HepG2 (cell line): ENCODE results near the gene BCL2L11. TPM values are rescaled to one million over a fixed set of nuclear protein-coding genes. Genes with fewer than 3 reads are reported as not detected.

Experiments used
- ATAC-seq: fragments of 200-7000 bp; cut with Tn5 transposase; 3 replicates; pipeline ENCODE4 v1.9.1; 2020; ENCODE audit warnings: mild to moderate bottlenecking, moderate library complexity
- BruUV-seq: library from RNA; stranded (reverse); fragments of 400-500 nt; replicated peaks from 2 replicates; lab custom pipeline; 2021; lab: Mats Ljungman, UMichigan
- CTCF ChIA-PET: fragments of 300-600 bp; formaldehyde crosslinking; extraction: SDS; loops from one replicate; lab custom pipeline; 2021; ENCODE audit warnings: low total read pairs, inconsistent platforms, low intra/inter-chr PET ratio; lab: Yijun Ruan, JAX
- POLR2A ChIA-PET: fragments of 350-600 bp; sonication (Branson Sonifier 250); formaldehyde crosslinking; loops from one replicate; lab custom pipeline; 2020; ENCODE audit warnings: antibody characterized with exemption, inconsistent platforms; lab: Yijun Ruan, JAX
- DNase-seq: peaks from one replicate; pipeline ENCODE4 v3.0.0-alpha.2; 2015; ENCODE audit warnings: low spot score
- FAIRE-seq: peaks from 3 replicates; lab custom pipeline; 2011; peaks lifted over from hg19 to GRCh38; lab: Jason Lieb, UNC
- H2AFZ ChIP-seq: one replicate; pipeline ENCODE4 v1.6.1; 2011; ENCODE audit warnings: low read length, inconsistent platforms
- H3K27ac ChIP-seq: fragments of 300-600 bp; 3 replicates; pipeline ENCODE4 v1.8.0; 2011; ENCODE audit warnings: mixed run types, mild to moderate bottlenecking, mixed read lengths, low read length, inconsistent platforms; ENCODE audit not compliant: insufficient read depth; ENCODE audit errors: extremely low read length
- H3K27me3 ChIP-seq, 2 experiments: fragments of 200-600 bp in 1 of 2; 2 replicates in 1 of 2; 3 replicates in 1 of 2; pipeline versions ENCODE4 v1.6.0 to v1.8.0; 2011; ENCODE audit warnings: low read length in 2 of 2, mild to moderate bottlenecking in 2 of 2, moderate library complexity in 2 of 2, inconsistent platforms in 1 of 2; ENCODE audit not compliant: insufficient read depth in 2 of 2, control insufficient read depth in 1 of 2
- H3K36me3 ChIP-seq, 2 experiments: fragments of 200-600 bp in 1 of 2; replicated peaks in 1 of 2; 2 replicates in 1 of 2; 3 replicates in 1 of 2; pipeline versions ENCODE4 v1.5.1 to v1.8.0; 2011; ENCODE audit warnings: low read length in 2 of 2, inconsistent platforms in 1 of 2; ENCODE audit not compliant: insufficient read depth in 2 of 2, control insufficient read depth in 1 of 2
- H3K4me1 ChIP-seq: 2 replicates; pipeline ENCODE4 v1.5.1; 2012; ENCODE audit warnings: low read length, inconsistent platforms; ENCODE audit not compliant: insufficient read depth
- H3K4me2 ChIP-seq: 2 replicates; pipeline ENCODE4 v1.6.0; 2011; ENCODE audit warnings: low read depth, low read length, inconsistent platforms
- H3K4me3 ChIP-seq, 3 experiments: fragments of 200-600 bp in 1 of 3; sonication (generic), shearing (Covaris generic) in 1 of 3; replicated peaks in 1 of 3; 2 replicates each; pipeline ENCODE4 v1.5.1; 2011 to 2016; ENCODE audit warnings: low read length in 3 of 3, inconsistent platforms in 2 of 3, low read depth in 2 of 3, mild to moderate bottlenecking in 2 of 3, control low read depth in 1 of 3, mixed read lengths in 1 of 3; ENCODE audit not compliant: insufficient read depth in 1 of 3
- H3K79me2 ChIP-seq: one replicate; pipeline ENCODE4 v1.6.1; 2011; ENCODE audit warnings: low read length, inconsistent platforms; ENCODE audit not compliant: insufficient read depth
- H3K9ac ChIP-seq: 2 replicates; pipeline ENCODE4 v1.6.0; 2011; ENCODE audit warnings: mild to moderate bottlenecking, low read depth, low read length, inconsistent platforms; ENCODE audit not compliant: insufficient read depth
- H3K9me3 ChIP-seq: 2 replicates; pipeline ENCODE4 v1.5.1; 2012; ENCODE audit warnings: mild to moderate bottlenecking, low read length
- H4K20me1 ChIP-seq: 2 replicates; pipeline ENCODE4 v1.6.0; 2011; ENCODE audit warnings: inconsistent platforms, mild to moderate bottlenecking, low read length, moderate library complexity; ENCODE audit not compliant: insufficient read depth
- CAMTA2 ChIP-seq: sonication (generic); formaldehyde crosslinking; IDR thresholded peaks from 2 replicates; pipeline ENCODE4 v1.4.0; 2020; ENCODE audit warnings: mild to moderate bottlenecking, missing genetic modification reagents, borderline replicate concordance
- EHMT2 ChIP-seq: fragments of 200-600 bp; sonication (generic); IDR thresholded peaks from 2 replicates; pipeline ENCODE4 v1.7.0; 2017; ENCODE audit warnings: antibody characterized with exemption, low read depth, low read length, borderline replicate concordance
- FOXK2 ChIP-seq: fragments of 450-650 bp; IDR thresholded peaks from 2 replicates; pipeline ENCODE4 v1.6.1; 2016
- ZNF564 ChIP-seq: sonication (generic); formaldehyde crosslinking; IDR thresholded peaks from 2 replicates; pipeline ENCODE4 v1.8.1; 2023; ENCODE audit warnings: mild to moderate bottlenecking, missing genetic modification reagents
- ZNF768 ChIP-seq: sonication (generic); formaldehyde crosslinking; IDR thresholded peaks from 2 replicates; pipeline ENCODE4 v1.4.0; 2020; ENCODE audit warnings: missing genetic modification reagents
- WGBS: methylation state at CpG from one replicate; pipeline ENCODE4 v1.1.6; 2017; ENCODE audit warnings: low lambda C conversion rate; 5-methylcytosine and 5-hydroxymethylcytosine counted together
- in situ Hi-C: cut with HindIII; loops from 2 replicates; pipeline ENCODE4 v1.10.0; 2017; ENCODE audit warnings: low pct_unique_long_range_greater_than_20kb; ENCODE audit not compliant: extremely low pct_ligation_motif_present
- intact Hi-C: fragments of 100-400 bp; cut with micrococcal nuclease; formaldehyde crosslinking; loops from one replicate; pipeline ENCODE4 v1.10.0; 2022; ENCODE audit not compliant: unreplicated experiment
- polyA plus RNA-seq, 8 experiments: library from polyadenylated mRNA; depleted of rRNA in 3 of 8; stranded (reverse) in 7 of 8; unstranded in 1 of 8; fragments of >200 nt; fragmentation: Illumina TruSeq in 4 of 8; extraction: Trizol in 4 of 8; gene quantifications; 2 replicates each; pipeline versions ENCODE4 v1.2.1 to v1.2.3, GENCODE V29; 2011 to 2016; ENCODE audit warnings: low read depth in 4 of 8, missing spikeins in 1 of 8, mixed read lengths in 1 of 8; ENCODE audit not compliant: insufficient read depth in 1 of 8
- total RNA-seq, 5 experiments: library from RNA; depleted of rRNA; stranded (reverse); fragments of >200 nt; fragmentation: Illumina TruSeq; extraction: Trizol; gene quantifications; 2 replicates each; pipeline ENCODE4 v1.2.3, GENCODE V29; 2016; ENCODE audit warnings: low read depth in 1 of 5
- TF ChIP-seq, protein P1 (sequence below): sonication (generic); formaldehyde crosslinking; conservative IDR thresholded peaks from 2 replicates; pipeline ENCODE4 v1.8.1; 2023; ENCODE audit warnings: missing genetic modification reagents
- TF ChIP-seq, protein P2 (sequence below): sonication (generic); formaldehyde crosslinking; IDR thresholded peaks from 2 replicates; pipeline ENCODE4 v1.4.0; 2020; ENCODE audit warnings: mild to moderate bottlenecking, missing genetic modification reagents

Gene BCL2L11
- total and polyA plus RNA-seq, 2 of the 13 experiments (the other 11 are each of a cell fraction or from before 2014, with no cell fraction given): 6.1 to 9.7 TPM

DNA sequence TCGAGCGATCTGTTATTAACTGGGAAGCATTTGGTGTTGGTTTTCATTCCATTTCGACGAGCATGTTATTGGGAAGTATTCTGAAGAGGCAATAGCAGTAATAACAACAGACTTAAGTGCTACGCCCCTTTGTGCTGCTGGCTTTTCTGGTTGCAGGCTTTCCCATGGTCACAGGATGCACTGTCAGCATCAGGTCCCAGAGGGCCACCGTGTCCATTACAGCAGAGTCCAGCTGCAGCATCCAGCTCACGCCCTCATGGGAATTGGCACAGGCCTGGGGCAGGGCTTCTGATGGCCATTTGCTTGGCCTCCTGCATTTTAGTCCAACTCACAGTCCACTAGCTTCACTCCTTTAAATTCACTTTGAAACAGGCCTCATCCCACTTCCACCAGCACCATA, 44.4 kb downstream of the BCL2L11 start:
- H3K79me2 ChIP-seq: peaks cover 2% of the 10 kb centered on the region
- CTCF ChIA-PET: no interaction called here
- H4K20me1 ChIP-seq: no peaks in the 10 kb centered on the region
- DNase-seq: no peak
- H3K9me3 ChIP-seq: no peaks in the 10 kb centered on the region
- BruUV-seq: no TSS peak
- no peaks in the 10 kb centered on the region for H3K27me3 ChIP-seq
- no peak for ATAC-seq
- in situ Hi-C loops: no loop called here
- TF ChIP-seq, protein P1, sequence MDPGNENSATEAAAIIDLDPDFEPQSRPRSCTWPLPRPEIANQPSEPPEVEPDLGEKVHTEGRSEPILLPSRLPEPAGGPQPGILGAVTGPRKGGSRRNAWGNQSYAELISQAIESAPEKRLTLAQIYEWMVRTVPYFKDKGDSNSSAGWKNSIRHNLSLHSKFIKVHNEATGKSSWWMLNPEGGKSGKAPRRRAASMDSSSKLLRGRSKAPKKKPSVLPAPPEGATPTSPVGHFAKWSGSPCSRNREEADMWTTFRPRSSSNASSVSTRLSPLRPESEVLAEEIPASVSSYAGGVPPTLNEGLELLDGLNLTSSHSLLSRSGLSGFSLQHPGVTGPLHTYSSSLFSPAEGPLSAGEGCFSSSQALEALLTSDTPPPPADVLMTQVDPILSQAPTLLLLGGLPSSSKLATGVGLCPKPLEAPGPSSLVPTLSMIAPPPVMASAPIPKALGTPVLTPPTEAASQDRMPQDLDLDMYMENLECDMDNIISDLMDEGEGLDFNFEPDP (CRISPR knock-in tag): 0 out of 2 replicates have a peak, but pooled peaks have one; percentile 42
- TF ChIP-seq FOXK2 (no peak), ZNF564 (no peak)
- TF ChIP-seq, protein P2, sequence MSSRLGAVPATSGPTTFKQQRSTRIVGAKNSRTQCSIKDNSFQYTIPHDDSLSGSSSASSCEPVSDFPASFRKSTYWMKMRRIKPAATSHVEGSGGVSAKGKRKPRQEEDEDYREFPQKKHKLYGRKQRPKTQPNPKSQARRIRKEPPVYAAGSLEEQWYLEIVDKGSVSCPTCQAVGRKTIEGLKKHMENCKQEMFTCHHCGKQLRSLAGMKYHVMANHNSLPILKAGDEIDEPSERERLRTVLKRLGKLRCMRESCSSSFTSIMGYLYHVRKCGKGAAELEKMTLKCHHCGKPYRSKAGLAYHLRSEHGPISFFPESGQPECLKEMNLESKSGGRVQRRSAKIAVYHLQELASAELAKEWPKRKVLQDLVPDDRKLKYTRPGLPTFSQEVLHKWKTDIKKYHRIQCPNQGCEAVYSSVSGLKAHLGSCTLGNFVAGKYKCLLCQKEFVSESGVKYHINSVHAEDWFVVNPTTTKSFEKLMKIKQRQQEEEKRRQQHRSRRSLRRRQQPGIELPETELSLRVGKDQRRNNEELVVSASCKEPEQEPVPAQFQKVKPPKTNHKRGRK (CRISPR knock-in tag): no peak
- TF ChIP-seq, all 625 proteins: peak for 1
- H2AFZ ChIP-seq: no peak overlapping the region
- POLR2A ChIA-PET: no interaction called here
- H3K4me2 ChIP-seq: no peak overlapping the region
- no peak overlapping the region for H3K9ac ChIP-seq
- peaks cover 12% of the 10 kb centered on the region for H3K4me1 ChIP-seq
- no peak overlapping the region for H3K4me3 ChIP-seq
- H3K36me3 ChIP-seq: peaks cover 23 to 66% of the 10 kb centered on the region in 2 experiments
- no peak overlapping the region for H3K27ac ChIP-seq
- intact Hi-C loops: no loop called here
- 97% methylated on average over 6 of the region's 7 CpGs for WGBS
- FAIRE-seq: no peak

- FAIRE-seq: no peak
- ATAC-seq: no peak
- in situ Hi-C loops (no loop called here), intact Hi-C loops (no loop called here)
- H3K36me3 ChIP-seq: peaks cover 21 to 56% of the 10 kb centered on the region in 2 experiments
- no peak overlapping the region for H3K4me3 ChIP-seq
- no peaks in the 10 kb centered on the region for H4K20me1 ChIP-seq
- H2AFZ ChIP-seq: no peak overlapping the region
- no peaks in the 10 kb centered on the region for H3K27me3 ChIP-seq
- H3K4me2 ChIP-seq: no peak overlapping the region
- CTCF ChIA-PET: no interaction called here
- no peak overlapping the region for H3K27ac ChIP-seq
- peak; percentile 28; the same call in 1 of the 2 replicates for TF ChIP-seq ZNF768 (CRISPR knock-in tag)
- no peak for TF ChIP-seq CAMTA2 (CRISPR knock-in tag)
- no peak for TF ChIP-seq EHMT2
- no peaks in the 10 kb centered on the region for H3K9me3 ChIP-seq
- no peak for DNase-seq
- peaks cover 12% of the 10 kb centered on the region for H3K4me1 ChIP-seq
- no TSS peak for BruUV-seq
- POLR2A ChIA-PET: no interaction called here
- H3K79me2 ChIP-seq: peaks cover 2% of the 10 kb centered on the region
- no peak overlapping the region for H3K9ac ChIP-seq
- 97% methylated on average over 5 of the region's 5 CpGs for WGBS
These were observed 45.4 kb downstream of the BCL2L11 start for GRCh38 chr2:111166115-111166514.
